HG03280 (cell line): ENCODE data around the gene KRT33A.

Source experiments
- ATAC-seq: cut with Tn5 transposase; IDR thresholded peaks from one replicate; pipeline ENCODE4 v1.9.1; 2021; ENCODE audit warnings: mild to moderate bottlenecking, moderate library complexity; ENCODE audit not compliant: unreplicated experiment

KRT33A gene

DNA sequence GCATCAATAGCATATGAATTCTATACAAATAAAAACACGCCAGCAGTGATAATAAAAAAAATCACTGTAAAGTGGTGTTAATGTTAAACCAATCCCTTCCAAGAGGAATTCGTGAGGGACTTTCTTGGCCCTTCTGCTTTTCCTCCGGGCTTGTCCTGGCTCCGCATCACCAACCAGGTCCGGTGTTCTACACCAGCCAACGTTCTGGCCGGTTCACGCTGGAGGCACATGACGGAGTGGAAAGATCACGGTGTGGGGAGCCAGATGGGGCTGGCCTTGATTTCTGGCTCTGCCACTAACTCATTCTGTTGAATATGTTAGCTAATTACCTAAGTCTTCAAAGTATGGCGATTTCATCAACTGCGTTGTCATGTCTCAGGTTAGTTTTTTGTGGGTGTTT is 46.5 kb downstream of the KRT33A start:
- ATAC-seq, result no peak

DNA sequence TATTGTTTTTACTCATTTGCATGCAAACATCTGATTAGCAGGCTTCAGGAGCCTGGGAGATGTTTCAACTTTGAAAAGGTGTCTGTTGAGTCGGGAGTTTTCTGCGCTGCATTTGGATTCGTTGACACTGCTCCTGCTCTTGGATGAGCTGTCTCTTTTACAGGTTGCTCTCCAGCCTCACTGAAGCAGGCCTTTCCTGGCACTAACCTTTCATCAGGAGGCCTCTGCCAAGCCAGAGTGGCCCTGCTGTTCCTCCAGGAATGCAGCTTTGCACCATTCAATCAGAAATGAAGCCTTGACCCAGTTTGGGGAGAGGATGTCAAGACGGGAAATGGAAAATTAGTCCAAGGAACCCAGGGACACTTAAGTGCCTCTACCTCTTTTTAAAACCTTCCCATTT is 47.6 kb downstream of the KRT33A start:
- no peak for ATAC-seq

DNA sequence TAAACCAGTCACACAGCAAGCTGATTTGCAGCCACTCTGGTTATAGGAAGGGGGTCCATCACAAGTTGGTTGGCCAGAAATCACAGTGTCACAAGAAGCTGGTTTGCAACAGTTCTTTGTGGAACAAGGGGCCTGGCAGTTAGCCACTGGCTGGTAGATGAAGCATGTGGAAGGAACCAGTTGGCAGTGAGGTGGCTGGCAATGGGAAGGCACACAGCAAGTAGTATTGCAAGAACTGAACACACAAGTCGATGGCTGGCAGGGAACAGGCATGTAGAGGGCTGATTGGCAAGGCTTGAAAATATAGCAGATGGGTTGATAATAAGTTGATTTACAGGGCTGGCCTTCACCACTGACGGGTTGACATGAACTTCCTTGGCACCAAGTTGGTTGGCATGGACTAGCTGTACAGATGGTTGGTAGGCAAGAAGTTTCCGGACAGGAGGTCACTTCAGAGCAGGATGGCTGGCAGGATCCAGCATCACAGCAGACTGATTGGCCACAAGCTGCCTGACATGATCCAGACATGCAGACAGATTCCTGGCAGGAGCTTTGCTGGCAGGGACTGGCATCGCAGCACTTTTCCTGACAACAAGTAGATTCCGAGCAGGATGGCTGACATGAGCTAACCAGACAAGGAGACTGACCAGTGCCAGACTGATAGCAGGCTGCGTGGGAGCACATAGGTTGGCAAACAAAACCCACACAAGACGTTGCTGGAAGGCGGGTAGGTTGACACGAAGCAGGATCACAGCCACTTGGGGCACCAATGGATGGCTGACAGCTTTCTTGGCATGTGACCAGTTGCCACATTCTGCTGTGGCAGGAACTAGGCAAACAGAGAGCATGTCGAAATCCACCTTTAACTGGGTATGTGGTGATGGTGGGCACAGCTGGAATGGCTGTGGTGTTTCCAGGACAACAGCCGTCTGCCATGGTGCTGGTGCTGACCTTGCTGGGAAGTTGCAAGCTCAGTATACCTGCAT is 48.4 kb downstream of the KRT33A start, which contains the start of gene KRTAP29-1:
KRTAP29-1 (minus strand) TSS at position 936 of the 986 bp plus-strand sequence; CDS start at position 936, 0 bp downstream.
- no peak for ATAC-seq

GRCh38 chr17:41301204-41301790 is 49.3 kb downstream of the KRT33A start:
- no peak for ATAC-seq

GRCh38 chr17:41298458-41299135 is 52.0 kb downstream of the KRT33A start:
- no peak for ATAC-seq

- ATAC-seq, result no peak
These were observed 53.8 kb downstream of the KRT33A start for GRCh38 chr17:41296846-41297245.
